HCT116 (cell line): ENCODE measurements around the gene HPGDS. TPM values are rescaled to one million over a fixed set of nuclear protein-coding genes. Genes with fewer than 3 reads are reported as not detected.

Experiments
- total RNA-seq: library from RNA; stranded (reverse); gene quantifications from one replicate; pipeline ENCODE4 v1.2.1, GENCODE V29; 2021; ENCODE audit not compliant: unreplicated experiment

The HPGDS gene
- total RNA-seq, 1 experiment from 2014 or later = not detected

Other genes starting within 250 kb of the HPGDS start
- gene SMARCAD1, start 135.0 kb downstream of the HPGDS start, total RNA-seq = 33.6 TPM
- 130 TPM for gene PDLIM5, start 109.1 kb upstream of the HPGDS start, total RNA-seq